DND-41 (cell line): ENCODE results near the gene RPS19.

ENCODE experiments used
- CTCF ChIP-seq: IDR thresholded peaks from 2 replicates; pipeline ENCODE4 v1.5.1; 2012; ENCODE audit warnings: borderline replicate concordance, low read length, moderate library complexity, mild to moderate bottlenecking; ENCODE audit not compliant: poor library complexity, severe bottlenecking; ENCODE audit errors: extremely low read depth
- EZH2 ChIP-seq: IDR thresholded peaks from 3 replicates; pipeline ENCODE4 v1.6.1; 2012; ENCODE audit warnings: borderline replicate concordance, low read depth, mild to moderate bottlenecking, moderate library complexity, low read length, inconsistent platforms; ENCODE audit not compliant: severe bottlenecking

DNA sequence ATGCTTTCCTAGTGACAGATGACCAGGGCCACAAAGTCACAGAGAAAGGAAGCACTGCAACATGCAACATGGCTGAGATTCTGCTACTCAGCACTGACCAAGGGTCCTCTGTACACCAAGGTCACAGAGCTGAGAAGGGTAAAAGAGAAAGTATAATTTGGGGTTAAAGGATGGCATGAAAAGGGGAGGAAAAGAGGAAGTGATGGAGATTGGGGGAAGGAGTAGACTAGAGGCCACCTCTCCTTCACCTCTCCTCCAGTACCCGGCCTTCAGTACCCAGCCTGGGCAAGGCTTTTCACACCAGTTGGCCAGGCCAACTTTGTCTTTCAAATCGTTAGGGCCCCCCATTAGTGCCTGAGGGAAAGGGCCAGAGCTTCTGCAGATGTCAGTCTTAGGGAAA lies 6.3 kb upstream of the RPS19 start:
- TF ChIP-seq EZH2 = no peak
- TF ChIP-seq CTCF = no peak
